ENCODE results near the gene METTL9. TPM values are rescaled to one million over a fixed set of nuclear protein-coding genes. Genes with fewer than 3 reads are reported as not detected.
"Not testable (repeated sequence)": the region's sequence is repeated elsewhere in the genome, so short reads cannot be mapped to it uniquely, and the experiment has no call there.

METTL9 gene
- total RNA-seq, 6 experiments from 2014 or later = 9.6 to 29.3 (median 15.5) TPM

DNA sequence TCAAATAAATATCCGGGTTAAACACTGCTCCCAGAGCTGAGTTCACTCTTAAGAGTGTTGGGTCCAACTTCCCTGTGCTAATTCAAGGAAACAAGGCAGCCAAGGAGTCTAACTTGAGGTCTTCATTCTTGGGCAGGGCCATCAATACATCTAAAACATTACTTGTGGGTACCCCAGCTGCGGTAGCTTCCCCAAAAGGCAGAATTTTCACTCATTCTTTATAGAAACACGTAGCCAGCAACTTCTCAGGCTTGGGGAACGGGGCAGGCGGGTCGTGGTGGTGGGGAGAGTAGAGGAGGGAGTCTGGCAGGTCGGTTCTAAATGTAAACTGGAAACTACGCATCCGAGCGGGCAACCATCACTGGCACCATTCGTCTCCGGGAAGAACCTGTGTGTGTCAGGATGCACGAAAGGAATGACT is 666 bp upstream of the METTL9 start:
- no peaks in the 10 kb centered on the region for H3K27me3 ChIP-seq
- ATAC-seq (peak; percentile 4 to 31 (median 11)), DNase-seq (no peak)
- H3K4me3 ChIP-seq = peak overlapping the region; percentile 82 to 90 (median 87)
- H3K27ac ChIP-seq = peak overlapping the region; percentile 77 to 91 (median 85)
- no peaks in the 10 kb centered on the region for H3K36me3 ChIP-seq
- H3K4me1 ChIP-seq = peaks cover 0 to 10% (median 3%) of the 10 kb centered on the region in 4 donors
- TF ChIP-seq POLR2A (IDR thresholded peaks at IDR 0.05) = no peak
- TF ChIP-seq, protein P1, sequence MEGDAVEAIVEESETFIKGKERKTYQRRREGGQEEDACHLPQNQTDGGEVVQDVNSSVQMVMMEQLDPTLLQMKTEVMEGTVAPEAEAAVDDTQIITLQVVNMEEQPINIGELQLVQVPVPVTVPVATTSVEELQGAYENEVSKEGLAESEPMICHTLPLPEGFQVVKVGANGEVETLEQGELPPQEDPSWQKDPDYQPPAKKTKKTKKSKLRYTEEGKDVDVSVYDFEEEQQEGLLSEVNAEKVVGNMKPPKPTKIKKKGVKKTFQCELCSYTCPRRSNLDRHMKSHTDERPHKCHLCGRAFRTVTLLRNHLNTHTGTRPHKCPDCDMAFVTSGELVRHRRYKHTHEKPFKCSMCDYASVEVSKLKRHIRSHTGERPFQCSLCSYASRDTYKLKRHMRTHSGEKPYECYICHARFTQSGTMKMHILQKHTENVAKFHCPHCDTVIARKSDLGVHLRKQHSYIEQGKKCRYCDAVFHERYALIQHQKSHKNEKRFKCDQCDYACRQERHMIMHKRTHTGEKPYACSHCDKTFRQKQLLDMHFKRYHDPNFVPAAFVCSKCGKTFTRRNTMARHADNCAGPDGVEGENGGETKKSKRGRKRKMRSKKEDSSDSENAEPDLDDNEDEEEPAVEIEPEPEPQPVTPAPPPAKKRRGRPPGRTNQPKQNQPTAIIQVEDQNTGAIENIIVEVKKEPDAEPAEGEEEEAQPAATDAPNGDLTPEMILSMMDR (IDR thresholded peaks at IDR 0.05) = no peak
- H3K9me3 ChIP-seq = no peaks in the 10 kb centered on the region
- 0% methylated on average over 12 of the region's 13 CpGs for WGBS (ENCODE audit: insufficient coverage, low coverage, low lambda C conversion rate, missing lambda C conversion rate)
- intact Hi-C loops (cut with DNase I) = no loop called here

DNA sequence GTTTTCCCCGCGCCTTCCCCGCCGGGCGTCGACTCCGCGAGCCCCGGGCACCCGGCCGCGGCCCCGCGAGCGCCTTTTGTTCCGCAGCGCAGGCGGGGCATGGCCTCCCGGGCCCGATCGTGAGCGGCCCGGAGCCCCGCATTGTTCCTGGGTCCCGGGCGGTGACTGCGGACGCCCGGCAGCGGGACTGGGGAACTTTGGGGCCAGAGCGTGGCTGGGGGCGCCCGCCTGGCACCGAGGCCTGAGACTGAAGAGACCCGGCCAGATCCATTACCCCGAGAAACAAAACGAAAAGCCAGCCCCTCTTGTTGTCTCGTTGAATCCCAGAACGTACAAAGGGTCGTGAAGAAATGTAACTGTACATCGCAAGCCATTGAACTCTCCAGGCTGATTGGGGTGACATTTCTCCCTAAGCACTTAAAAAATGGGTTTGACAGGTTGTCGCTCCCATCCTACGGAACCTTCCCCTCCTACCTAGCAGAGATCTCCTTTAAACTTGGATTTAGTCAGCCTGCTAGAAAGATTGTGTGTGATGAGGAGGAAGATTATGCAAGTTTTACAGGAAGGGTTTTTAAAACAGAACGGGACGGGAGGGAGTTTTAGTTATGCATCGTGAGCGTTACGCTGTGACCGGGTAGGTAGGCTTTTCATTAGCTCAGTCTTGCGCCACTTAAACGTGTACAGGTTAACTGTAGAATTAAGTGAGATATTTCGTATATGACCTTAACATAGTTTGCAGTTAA is 825 bp downstream of the METTL9 start:
- peak overlapping the region; percentile 67 to 91 (median 91) for H3K27ac ChIP-seq
- H3K36me3 ChIP-seq = no peaks in the 10 kb centered on the region
- WGBS (ENCODE audit: insufficient coverage, low coverage, low lambda C conversion rate, missing lambda C conversion rate) = under 1% methylated on average over 19 of the region's 52 CpGs
- DNase-seq (no peak), ATAC-seq (peak; percentile 1 to 24 (median 18))
- intact Hi-C loops (cut with DNase I) = no loop called here
- no peak for TF ChIP-seq POLR2A (IDR thresholded peaks at IDR 0.05)
- TF ChIP-seq, protein P1 (IDR thresholded peaks at IDR 0.05) = no peak
- H3K27me3 ChIP-seq = no peaks in the 10 kb centered on the region
- H3K4me3 ChIP-seq = peak overlapping the region; percentile 82 to 90 (median 87)
- peaks cover 0 to 10% (median 3%) of the 10 kb centered on the region in 4 donors for H3K4me1 ChIP-seq
- no peaks in the 10 kb centered on the region for H3K9me3 ChIP-seq

GRCh38 chr16:21602785-21603184 is 3.4 kb downstream of the METTL9 start:
- 100% methylated on average over 3 of the region's 3 CpGs for WGBS (ENCODE audit: insufficient coverage, low coverage, low lambda C conversion rate, missing lambda C conversion rate)
- no peaks in the 10 kb centered on the region for H3K27me3 ChIP-seq
- intact Hi-C loops (cut with DNase I) = no loop called here
- H3K4me3 ChIP-seq = no peak overlapping the region
- H3K36me3 ChIP-seq = no peaks in the 10 kb centered on the region
- no peaks in the 10 kb centered on the region for H3K9me3 ChIP-seq
- no peak for ATAC-seq
- H3K4me1 ChIP-seq = peaks cover 0 to 10% (median 5%) of the 10 kb centered on the region in 4 donors
- no peak for DNase-seq
- TF ChIP-seq, protein P1 (IDR thresholded peaks at IDR 0.05) = no peak
- no peak overlapping the region for H3K27ac ChIP-seq

GRCh38 chr16:21603928-21604327 is 4.6 kb downstream of the METTL9 start:
- intact Hi-C loops (cut with DNase I) = no loop called here
- 40% methylated on average over 1 of the region's 3 CpGs for WGBS (ENCODE audit: insufficient coverage, low coverage, low lambda C conversion rate, missing lambda C conversion rate)
- no peaks in the 10 kb centered on the region for H3K36me3 ChIP-seq

DNA sequence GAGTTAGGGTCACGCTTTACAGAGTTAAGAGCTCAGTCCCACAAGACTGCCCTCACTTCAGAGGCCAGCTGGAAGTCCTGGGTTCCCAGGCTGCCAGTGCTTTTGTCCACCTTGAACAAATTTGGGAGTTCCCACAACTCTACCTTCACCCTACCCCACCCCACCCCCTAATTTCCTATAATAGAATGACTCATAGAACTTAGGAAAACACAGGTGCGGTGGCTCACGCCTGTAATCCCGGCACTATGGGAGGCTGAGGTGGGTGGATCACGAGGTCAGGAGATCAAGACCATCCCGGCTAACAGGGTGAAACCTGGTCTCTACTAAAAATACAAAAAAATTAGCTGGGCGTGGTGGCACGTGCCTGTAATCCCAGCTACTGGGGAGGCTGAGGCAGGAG is 6.5 kb downstream of the METTL9 start:
- not testable (repeated sequence) for ATAC-seq

More at GRCh38 chr16:21603928-21604327, 4.6 kb downstream of the METTL9 start:
- DNase-seq (no peak), ATAC-seq (no peak)
- Histone ChIP-seq H3K4me3 (no peak overlapping the region), H3K4me1 (peaks cover 0 to 10% (median 5%) of the 10 kb centered on the region in 4 donors), H3K27me3 (no peaks in the 10 kb centered on the region), H3K9me3 (no peaks in the 10 kb centered on the region), H3K27ac (no peak overlapping the region)
- no peak for TF ChIP-seq POLR2A (IDR thresholded peaks at IDR 0.05)
- TF ChIP-seq, protein P1 (IDR thresholded peaks at IDR 0.05) = no peak

More for the DNA sequence above, 6.5 kb downstream of the METTL9 start:
- peaks cover 0 to 13% (median 5%) of the 10 kb centered on the region in 4 donors for H3K4me1 ChIP-seq
- 88% methylated on average over 8 of the region's 8 CpGs for WGBS (ENCODE audit: insufficient coverage, low coverage, low lambda C conversion rate, missing lambda C conversion rate)
- H3K27me3 ChIP-seq; H3K4me3 ChIP-seq; DNase-seq; intact Hi-C loops (cut with DNase I); H3K27ac ChIP-seq; H3K36me3 ChIP-seq; H3K9me3 ChIP-seq: not testable (repeated sequence)

Measured in right lobe of liver (tissue), 6 donors.